GM23338 (cell line): Measurements from ENCODE around the gene SOD3. TPM values are rescaled to one million over a fixed set of nuclear protein-coding genes. Genes with fewer than 3 reads are reported as not detected.

ENCODE experiments used
- ATAC-seq: fragments of 200-7000 bp; cut with Tn5 transposase; 3 replicates; pipeline ENCODE4 v1.9.1; 2020
- DNase-seq: peaks from one replicate; pipeline ENCODE4 v3.0.0-alpha.2; 2015; ENCODE audit warnings: low spot score
- H2AFZ ChIP-seq: fragments of 200-600 bp; sonication (generic); 2 replicates; pipeline ENCODE4 v1.8.0; 2016; ENCODE audit warnings: antibody characterized with exemption, mild to moderate bottlenecking, moderate library complexity
- H3F3A ChIP-seq: fragments of 200-600 bp; sonication (generic); replicated peaks from 2 replicates; pipeline ENCODE4 v1.8.0; 2017; ENCODE audit warnings: antibody characterized with exemption, mixed run types, low read depth
- H3K27ac ChIP-seq: fragments of 200-600 bp; sonication (generic); 2 replicates; pipeline ENCODE4 v1.6.1; 2016; ENCODE audit warnings: low read depth
- H3K27me3 ChIP-seq: fragments of 200-600 bp; sonication (generic); 2 replicates; pipeline ENCODE4 v1.8.0; 2016; ENCODE audit warnings: mild to moderate bottlenecking, mixed run types, moderate library complexity; ENCODE audit not compliant: insufficient read depth
- H3K36me3 ChIP-seq: fragments of 200-600 bp; sonication (generic); 2 replicates; pipeline ENCODE4 v1.8.0; 2016; ENCODE audit warnings: mild to moderate bottlenecking; ENCODE audit not compliant: insufficient read depth
- H3K4me1 ChIP-seq: fragments of 200-600 bp; sonication (generic); 2 replicates; pipeline ENCODE4 v1.8.0; 2016; ENCODE audit warnings: mild to moderate bottlenecking, moderate library complexity; ENCODE audit not compliant: insufficient read depth
- H3K4me2 ChIP-seq: fragments of 200-600 bp; sonication (generic); 2 replicates; pipeline ENCODE4 v1.7.1; 2017; ENCODE audit warnings: mixed run types
- H3K4me3 ChIP-seq: fragments of 200-600 bp; sonication (generic); 2 replicates; pipeline ENCODE4 v1.6.1; 2016; ENCODE audit warnings: mixed run types
- H3K79me2 ChIP-seq: fragments of 200-600 bp; sonication (generic); replicated peaks from 2 replicates; pipeline ENCODE4 v1.8.0; 2017; ENCODE audit warnings: mild to moderate bottlenecking; ENCODE audit not compliant: insufficient read depth
- H3K9me2 ChIP-seq: fragments of 200-600 bp; sonication (generic); 2 replicates; pipeline ENCODE4 v1.8.0; 2017; ENCODE audit not compliant: insufficient read depth
- H4K20me1 ChIP-seq: fragments of 200-600 bp; sonication (generic); replicated peaks from 2 replicates; pipeline ENCODE4 v1.8.0; 2017; ENCODE audit warnings: mild to moderate bottlenecking; ENCODE audit not compliant: insufficient read depth
- H3K27ac Mint-ChIP-seq: 2 replicates; pipeline ENCODE4 v1.8.0; 2020; ENCODE audit warnings: inconsistent platforms, mild to moderate bottlenecking, moderate library complexity, mixed read lengths
- H3K27me3 Mint-ChIP-seq: 3 replicates; pipeline ENCODE4 v1.8.0; 2022; ENCODE audit warnings: low read depth, mild to moderate bottlenecking, moderate library complexity, mixed read lengths, inconsistent platforms; ENCODE audit not compliant: insufficient read depth, poor library complexity
- H3K36me3 Mint-ChIP-seq: 3 replicates; pipeline ENCODE4 v1.8.0; 2021; ENCODE audit warnings: low read depth, mild to moderate bottlenecking, inconsistent platforms, moderate library complexity, mixed read lengths
- H3K4me1 Mint-ChIP-seq: 3 replicates; pipeline ENCODE4 v1.8.0; 2020; ENCODE audit warnings: mild to moderate bottlenecking, inconsistent platforms, mixed read lengths
- H3K4me3 Mint-ChIP-seq: 3 replicates; pipeline ENCODE4 v1.8.0; 2021; ENCODE audit warnings: moderate library complexity, mild to moderate bottlenecking, inconsistent platforms, mixed read lengths
- H3K9me3 Mint-ChIP-seq: 3 replicates; pipeline ENCODE4 v1.8.0; 2020; ENCODE audit warnings: moderate library complexity, mild to moderate bottlenecking, inconsistent platforms, mixed read lengths
- CREB1 ChIP-seq: fragments of 250-450 bp; sonication (Bioruptor Pico); IDR thresholded peaks from 2 replicates; pipeline ENCODE4 v1.5.0; 2020; ENCODE audit warnings: low read depth, mild to moderate bottlenecking, moderate library complexity
- EZH2 ChIP-seq: fragments of 200-600 bp; sonication (generic); IDR thresholded peaks from one replicate; pipeline ENCODE4 v1.8.0; 2017; ENCODE audit warnings: antibody characterized with exemption, mild to moderate bottlenecking, low read depth; ENCODE audit not compliant: unreplicated experiment
- EZH2phosphoT487 ChIP-seq: fragments of 200-600 bp; sonication (generic); IDR thresholded peaks from one replicate; pipeline ENCODE4 v1.8.1; 2018; ENCODE audit warnings: antibody characterized with exemption; ENCODE audit not compliant: unreplicated experiment
- JUNB ChIP-seq: IDR thresholded peaks from one replicate; pipeline ENCODE4 v1.6.1; 2016; ENCODE audit warnings: antibody characterized with exemption; ENCODE audit not compliant: unreplicated experiment
- NANOG ChIP-seq: IDR thresholded peaks from 2 replicates; pipeline ENCODE4 v1.6.1; 2016; ENCODE audit warnings: antibody characterized with exemption, borderline replicate concordance
- POLR2AphosphoS5 ChIP-seq: IDR thresholded peaks from 2 replicates; pipeline ENCODE4 v1.6.1; 2016; ENCODE audit warnings: antibody characterized with exemption, low read depth
- STAT1 ChIP-seq: IDR thresholded peaks from one replicate; pipeline ENCODE4 v1.6.1; 2016; ENCODE audit warnings: antibody characterized with exemption; ENCODE audit not compliant: unreplicated experiment
- ZNF114 ChIP-seq: fragments of 250-450 bp; sonication (Bioruptor Pico); IDR thresholded peaks from 2 replicates; pipeline ENCODE4 v1.5.0; 2020; ENCODE audit warnings: mild to moderate bottlenecking, moderate library complexity
- ZNF331 ChIP-seq: fragments of 250-450 bp; sonication (Bioruptor Pico); IDR thresholded peaks from 2 replicates; pipeline ENCODE4 v1.5.0; 2020; ENCODE audit warnings: low read depth, mild to moderate bottlenecking, moderate library complexity
- polyA plus RNA-seq: library from polyadenylated mRNA; unstranded; fragments of >200 nt; fragmentation: Nextera tagmentation; extraction: Ambion mirVana; gene quantifications from 2 replicates; pipeline ENCODE4 v1.2.1, GENCODE V29; 2016
- total RNA-seq: library from RNA; depleted of rRNA; stranded (reverse); fragments of >200 nt; shearing (Covaris generic); gene quantifications from 2 replicates; pipeline ENCODE4 v1.2.3, GENCODE V29; 2014
- TF ChIP-seq, protein P1 (sequence below): fragments of 250-450 bp; sonication (Bioruptor Pico); IDR thresholded peaks from 2 replicates; pipeline ENCODE4 v1.5.0; 2020; ENCODE audit warnings: mild to moderate bottlenecking, moderate library complexity
- TF ChIP-seq, protein P2 (sequence below): IDR thresholded peaks from one replicate; pipeline ENCODE4 v1.6.1; 2018; ENCODE audit warnings: antibody characterized with exemption; ENCODE audit not compliant: unreplicated experiment
- TF ChIP-seq, protein P3 (sequence below): IDR thresholded peaks from 2 replicates; pipeline ENCODE4 v1.6.1; 2016; ENCODE audit warnings: antibody characterized with exemption
- TF ChIP-seq, protein P4 (sequence below), 2 experiments: fragments of 200-600 bp in 1 of 2; sonication (generic) in 1 of 2; conservative IDR thresholded peaks; 2 replicates each; pipeline versions ENCODE4 v1.5.1 to v1.6.1; 2016 to 2017; ENCODE audit warnings: antibody characterized with exemption in 2 of 2, low read depth in 2 of 2, mild to moderate bottlenecking in 2 of 2, moderate library complexity in 1 of 2

Gene SOD3
- total and polyA plus RNA-seq, 2 experiments from 2014 or later = 7.5 to 11.8 TPM

DNA sequence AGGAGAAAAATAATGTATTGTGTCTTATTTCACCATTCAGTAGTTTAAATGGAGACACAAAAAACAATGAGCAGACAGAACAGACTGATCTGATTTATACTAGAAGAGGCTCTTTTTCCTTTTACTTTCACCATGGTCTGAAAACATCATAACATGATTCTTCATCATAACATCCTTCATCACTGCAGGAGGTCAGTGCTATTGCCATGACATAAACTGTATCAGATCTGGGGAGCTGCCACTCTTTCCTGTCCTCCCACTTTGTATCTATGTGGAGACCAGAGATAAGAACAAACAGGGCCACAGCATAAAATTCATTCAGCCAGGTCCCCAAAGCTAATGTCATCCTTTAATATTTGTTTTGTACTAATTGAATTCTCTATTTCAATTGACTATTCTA lies 25.2 kb downstream of the SOD3 start:
- no peaks in the 10 kb centered on the region for H3K27me3 Mint-ChIP-seq
- H3K27ac ChIP-seq = no peak overlapping the region
- no peak overlapping the region for H2AFZ ChIP-seq
- H3K36me3 ChIP-seq = no peaks in the 10 kb centered on the region
- DNase-seq (no peak), ATAC-seq (no peak)
- H3K9me3 Mint-ChIP-seq = no peaks in the 10 kb centered on the region
- peaks cover 3% of the 10 kb centered on the region; the same call in 2 of the 3 replicates for H3K4me1 Mint-ChIP-seq
- H3K4me3 Mint-ChIP-seq = no peak overlapping the region
- no peaks in the 10 kb centered on the region; the same call in 2 of the 3 replicates for H3K36me3 Mint-ChIP-seq
- H4K20me1 ChIP-seq = no peaks in the 10 kb centered on the region
- H3K27me3 ChIP-seq = no peaks in the 10 kb centered on the region
- no peak overlapping the region for H3K4me3 ChIP-seq
- no peaks in the 10 kb centered on the region for H3F3A ChIP-seq
- H3K27ac Mint-ChIP-seq = no peak overlapping the region
- TF ChIP-seq STAT1 (no peak), JUNB (no peak), EZH2 (no peak), ZNF331 (no peak), NANOG (no peak), ZNF114 (CRISPR knock-in tag) (no peak), EZH2phosphoT487 (no peak), CREB1 (CRISPR knock-in tag) (no peak), POLR2AphosphoS5 (no peak)
- TF ChIP-seq, protein P1, sequence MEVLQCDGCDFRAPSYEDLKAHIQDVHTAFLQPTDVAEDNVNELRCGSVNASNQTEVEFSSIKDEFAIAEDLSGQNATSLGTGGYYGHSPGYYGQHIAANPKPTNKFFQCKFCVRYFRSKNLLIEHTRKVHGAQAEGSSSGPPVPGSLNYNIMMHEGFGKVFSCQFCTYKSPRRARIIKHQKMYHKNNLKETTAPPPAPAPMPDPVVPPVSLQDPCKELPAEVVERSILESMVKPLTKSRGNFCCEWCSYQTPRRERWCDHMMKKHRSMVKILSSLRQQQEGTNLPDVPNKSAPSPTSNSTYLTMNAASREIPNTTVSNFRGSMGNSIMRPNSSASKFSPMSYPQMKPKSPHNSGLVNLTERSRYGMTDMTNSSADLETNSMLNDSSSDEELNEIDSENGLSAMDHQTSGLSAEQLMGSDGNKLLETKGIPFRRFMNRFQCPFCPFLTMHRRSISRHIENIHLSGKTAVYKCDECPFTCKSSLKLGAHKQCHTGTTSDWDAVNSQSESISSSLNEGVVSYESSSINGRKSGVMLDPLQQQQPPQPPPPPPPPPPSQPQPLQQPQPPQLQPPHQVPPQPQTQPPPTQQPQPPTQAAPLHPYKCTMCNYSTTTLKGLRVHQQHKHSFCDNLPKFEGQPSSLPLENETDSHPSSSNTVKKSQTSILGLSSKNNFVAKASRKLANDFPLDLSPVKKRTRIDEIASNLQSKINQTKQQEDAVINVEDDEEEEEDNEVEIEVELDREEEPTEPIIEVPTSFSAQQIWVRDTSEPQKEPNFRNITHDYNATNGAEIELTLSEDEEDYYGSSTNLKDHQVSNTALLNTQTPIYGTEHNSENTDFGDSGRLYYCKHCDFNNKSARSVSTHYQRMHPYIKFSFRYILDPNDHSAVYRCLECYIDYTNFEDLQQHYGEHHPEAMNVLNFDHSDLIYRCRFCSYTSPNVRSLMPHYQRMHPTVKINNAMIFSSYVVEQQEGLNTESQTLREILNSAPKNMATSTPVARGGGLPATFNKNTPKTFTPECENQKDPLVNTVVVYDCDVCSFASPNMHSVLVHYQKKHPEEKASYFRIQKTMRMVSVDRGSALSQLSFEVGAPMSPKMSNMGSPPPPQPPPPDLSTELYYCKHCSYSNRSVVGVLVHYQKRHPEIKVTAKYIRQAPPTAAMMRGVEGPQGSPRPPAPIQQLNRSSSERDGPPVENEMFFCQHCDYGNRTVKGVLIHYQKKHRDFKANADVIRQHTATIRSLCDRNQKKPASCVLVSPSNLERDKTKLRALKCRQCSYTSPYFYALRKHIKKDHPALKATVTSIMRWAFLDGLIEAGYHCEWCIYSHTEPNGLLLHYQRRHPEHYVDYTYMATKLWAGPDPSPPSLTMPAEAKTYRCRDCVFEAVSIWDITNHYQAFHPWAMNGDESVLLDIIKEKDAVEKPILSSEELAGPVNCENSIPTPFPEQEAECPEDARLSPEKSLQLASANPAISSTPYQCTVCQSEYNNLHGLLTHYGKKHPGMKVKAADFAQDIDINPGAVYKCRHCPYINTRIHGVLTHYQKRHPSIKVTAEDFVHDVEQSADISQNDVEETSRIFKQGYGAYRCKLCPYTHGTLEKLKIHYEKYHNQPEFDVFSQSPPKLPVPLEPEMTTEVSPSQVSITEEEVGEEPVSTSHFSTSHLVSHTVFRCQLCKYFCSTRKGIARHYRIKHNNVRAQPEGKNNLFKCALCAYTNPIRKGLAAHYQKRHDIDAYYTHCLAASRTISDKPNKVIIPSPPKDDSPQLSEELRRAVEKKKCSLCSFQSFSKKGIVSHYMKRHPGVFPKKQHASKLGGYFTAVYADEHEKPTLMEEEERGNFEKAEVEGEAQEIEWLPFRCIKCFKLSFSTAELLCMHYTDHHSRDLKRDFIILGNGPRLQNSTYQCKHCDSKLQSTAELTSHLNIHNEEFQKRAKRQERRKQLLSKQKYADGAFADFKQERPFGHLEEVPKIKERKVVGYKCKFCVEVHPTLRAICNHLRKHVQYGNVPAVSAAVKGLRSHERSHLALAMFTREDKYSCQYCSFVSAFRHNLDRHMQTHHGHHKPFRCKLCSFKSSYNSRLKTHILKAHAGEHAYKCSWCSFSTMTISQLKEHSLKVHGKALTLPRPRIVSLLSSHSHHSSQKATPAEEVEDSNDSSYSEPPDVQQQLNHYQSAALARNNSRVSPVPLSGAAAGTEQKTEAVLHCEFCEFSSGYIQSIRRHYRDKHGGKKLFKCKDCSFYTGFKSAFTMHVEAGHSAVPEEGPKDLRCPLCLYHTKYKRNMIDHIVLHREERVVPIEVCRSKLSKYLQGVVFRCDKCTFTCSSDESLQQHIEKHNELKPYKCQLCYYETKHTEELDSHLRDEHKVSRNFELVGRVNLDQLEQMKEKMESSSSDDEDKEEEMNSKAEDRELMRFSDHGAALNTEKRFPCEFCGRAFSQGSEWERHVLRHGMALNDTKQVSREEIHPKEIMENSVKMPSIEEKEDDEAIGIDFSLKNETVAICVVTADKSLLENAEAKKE (CRISPR knock-in tag) = no peak
- TF ChIP-seq, protein P2, sequence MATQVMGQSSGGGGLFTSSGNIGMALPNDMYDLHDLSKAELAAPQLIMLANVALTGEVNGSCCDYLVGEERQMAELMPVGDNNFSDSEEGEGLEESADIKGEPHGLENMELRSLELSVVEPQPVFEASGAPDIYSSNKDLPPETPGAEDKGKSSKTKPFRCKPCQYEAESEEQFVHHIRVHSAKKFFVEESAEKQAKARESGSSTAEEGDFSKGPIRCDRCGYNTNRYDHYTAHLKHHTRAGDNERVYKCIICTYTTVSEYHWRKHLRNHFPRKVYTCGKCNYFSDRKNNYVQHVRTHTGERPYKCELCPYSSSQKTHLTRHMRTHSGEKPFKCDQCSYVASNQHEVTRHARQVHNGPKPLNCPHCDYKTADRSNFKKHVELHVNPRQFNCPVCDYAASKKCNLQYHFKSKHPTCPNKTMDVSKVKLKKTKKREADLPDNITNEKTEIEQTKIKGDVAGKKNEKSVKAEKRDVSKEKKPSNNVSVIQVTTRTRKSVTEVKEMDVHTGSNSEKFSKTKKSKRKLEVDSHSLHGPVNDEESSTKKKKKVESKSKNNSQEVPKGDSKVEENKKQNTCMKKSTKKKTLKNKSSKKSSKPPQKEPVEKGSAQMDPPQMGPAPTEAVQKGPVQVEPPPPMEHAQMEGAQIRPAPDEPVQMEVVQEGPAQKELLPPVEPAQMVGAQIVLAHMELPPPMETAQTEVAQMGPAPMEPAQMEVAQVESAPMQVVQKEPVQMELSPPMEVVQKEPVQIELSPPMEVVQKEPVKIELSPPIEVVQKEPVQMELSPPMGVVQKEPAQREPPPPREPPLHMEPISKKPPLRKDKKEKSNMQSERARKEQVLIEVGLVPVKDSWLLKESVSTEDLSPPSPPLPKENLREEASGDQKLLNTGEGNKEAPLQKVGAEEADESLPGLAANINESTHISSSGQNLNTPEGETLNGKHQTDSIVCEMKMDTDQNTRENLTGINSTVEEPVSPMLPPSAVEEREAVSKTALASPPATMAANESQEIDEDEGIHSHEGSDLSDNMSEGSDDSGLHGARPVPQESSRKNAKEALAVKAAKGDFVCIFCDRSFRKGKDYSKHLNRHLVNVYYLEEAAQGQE = no peak
- TF ChIP-seq, protein P3, sequence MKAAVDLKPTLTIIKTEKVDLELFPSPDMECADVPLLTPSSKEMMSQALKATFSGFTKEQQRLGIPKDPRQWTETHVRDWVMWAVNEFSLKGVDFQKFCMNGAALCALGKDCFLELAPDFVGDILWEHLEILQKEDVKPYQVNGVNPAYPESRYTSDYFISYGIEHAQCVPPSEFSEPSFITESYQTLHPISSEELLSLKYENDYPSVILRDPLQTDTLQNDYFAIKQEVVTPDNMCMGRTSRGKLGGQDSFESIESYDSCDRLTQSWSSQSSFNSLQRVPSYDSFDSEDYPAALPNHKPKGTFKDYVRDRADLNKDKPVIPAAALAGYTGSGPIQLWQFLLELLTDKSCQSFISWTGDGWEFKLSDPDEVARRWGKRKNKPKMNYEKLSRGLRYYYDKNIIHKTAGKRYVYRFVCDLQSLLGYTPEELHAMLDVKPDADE = no peak
- TF ChIP-seq, protein P4, sequence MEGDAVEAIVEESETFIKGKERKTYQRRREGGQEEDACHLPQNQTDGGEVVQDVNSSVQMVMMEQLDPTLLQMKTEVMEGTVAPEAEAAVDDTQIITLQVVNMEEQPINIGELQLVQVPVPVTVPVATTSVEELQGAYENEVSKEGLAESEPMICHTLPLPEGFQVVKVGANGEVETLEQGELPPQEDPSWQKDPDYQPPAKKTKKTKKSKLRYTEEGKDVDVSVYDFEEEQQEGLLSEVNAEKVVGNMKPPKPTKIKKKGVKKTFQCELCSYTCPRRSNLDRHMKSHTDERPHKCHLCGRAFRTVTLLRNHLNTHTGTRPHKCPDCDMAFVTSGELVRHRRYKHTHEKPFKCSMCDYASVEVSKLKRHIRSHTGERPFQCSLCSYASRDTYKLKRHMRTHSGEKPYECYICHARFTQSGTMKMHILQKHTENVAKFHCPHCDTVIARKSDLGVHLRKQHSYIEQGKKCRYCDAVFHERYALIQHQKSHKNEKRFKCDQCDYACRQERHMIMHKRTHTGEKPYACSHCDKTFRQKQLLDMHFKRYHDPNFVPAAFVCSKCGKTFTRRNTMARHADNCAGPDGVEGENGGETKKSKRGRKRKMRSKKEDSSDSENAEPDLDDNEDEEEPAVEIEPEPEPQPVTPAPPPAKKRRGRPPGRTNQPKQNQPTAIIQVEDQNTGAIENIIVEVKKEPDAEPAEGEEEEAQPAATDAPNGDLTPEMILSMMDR (conservative IDR thresholded peaks at IDR 0.05; ENCODE audit: low read depth in 2 of 2) = no peak
- no peaks in the 10 kb centered on the region for H3K79me2 ChIP-seq
- H3K9me2 ChIP-seq = 0 out of 2 replicates have a peak, but pooled peaks cover 7% of the 10 kb centered on the region
- H3K4me2 ChIP-seq = no peak overlapping the region
- H3K4me1 ChIP-seq = no peaks in the 10 kb centered on the region
